ENCODE data around the gene ISM2.

Gene ISM2

DNA sequence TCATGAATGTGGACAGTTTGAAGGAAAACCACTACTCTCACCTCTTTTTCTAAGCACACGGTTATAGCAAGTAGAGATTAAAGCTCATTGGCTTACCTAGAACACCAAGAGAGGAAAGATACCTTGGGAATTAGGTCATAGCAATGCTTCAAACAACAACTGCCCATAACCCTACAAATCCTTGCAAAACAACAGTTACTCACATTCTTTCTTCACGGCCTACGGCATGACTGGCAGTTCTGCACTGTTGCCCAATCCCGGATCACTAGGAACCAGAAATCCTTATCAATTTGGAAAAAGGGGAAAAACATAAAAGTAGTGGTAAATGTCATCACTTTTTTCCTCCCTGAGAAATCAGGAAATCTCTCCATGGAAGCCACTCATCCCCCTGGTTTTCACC lies 9.6 kb upstream of the ISM2 start:
- TF ChIP-seq, protein P1, sequence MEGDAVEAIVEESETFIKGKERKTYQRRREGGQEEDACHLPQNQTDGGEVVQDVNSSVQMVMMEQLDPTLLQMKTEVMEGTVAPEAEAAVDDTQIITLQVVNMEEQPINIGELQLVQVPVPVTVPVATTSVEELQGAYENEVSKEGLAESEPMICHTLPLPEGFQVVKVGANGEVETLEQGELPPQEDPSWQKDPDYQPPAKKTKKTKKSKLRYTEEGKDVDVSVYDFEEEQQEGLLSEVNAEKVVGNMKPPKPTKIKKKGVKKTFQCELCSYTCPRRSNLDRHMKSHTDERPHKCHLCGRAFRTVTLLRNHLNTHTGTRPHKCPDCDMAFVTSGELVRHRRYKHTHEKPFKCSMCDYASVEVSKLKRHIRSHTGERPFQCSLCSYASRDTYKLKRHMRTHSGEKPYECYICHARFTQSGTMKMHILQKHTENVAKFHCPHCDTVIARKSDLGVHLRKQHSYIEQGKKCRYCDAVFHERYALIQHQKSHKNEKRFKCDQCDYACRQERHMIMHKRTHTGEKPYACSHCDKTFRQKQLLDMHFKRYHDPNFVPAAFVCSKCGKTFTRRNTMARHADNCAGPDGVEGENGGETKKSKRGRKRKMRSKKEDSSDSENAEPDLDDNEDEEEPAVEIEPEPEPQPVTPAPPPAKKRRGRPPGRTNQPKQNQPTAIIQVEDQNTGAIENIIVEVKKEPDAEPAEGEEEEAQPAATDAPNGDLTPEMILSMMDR (IDR thresholded peaks at IDR 0.05; ENCODE audit: borderline replicate concordance, extremely low read depth, low read length, poor library complexity, severe bottlenecking), result no peak
- no peak for TF ChIP-seq EZH2 (IDR thresholded peaks at IDR 0.05; ENCODE audit: borderline replicate concordance, low read depth, low read length, severe bottlenecking)
- no peak overlapping the region for H3K4me2 ChIP-seq (ENCODE audit: insufficient read depth, low read length)

DNA sequence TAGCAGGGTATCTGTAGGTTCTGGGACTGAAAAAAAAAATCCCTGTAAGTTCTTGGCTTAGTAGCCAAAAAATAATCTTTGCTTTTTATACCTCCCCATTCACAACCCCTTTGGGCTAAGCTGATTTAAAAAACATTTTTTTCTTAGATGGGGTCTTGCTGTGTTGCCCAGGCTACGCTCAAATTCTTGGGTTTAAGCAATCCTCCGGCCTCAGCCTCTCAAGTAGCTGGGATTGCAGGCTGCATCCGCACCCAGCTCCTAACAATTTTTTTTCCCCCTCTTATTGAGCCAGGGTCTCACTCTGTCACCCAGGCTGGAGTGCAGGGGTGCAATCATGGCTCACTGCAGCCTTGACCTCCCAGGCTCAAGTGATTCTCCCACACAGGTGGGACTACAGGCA lies 9.1 kb upstream of the ISM2 start:
- Histone ChIP-seq H3K27ac (ENCODE audit: low read length) (no peak overlapping the region), H4K20me1 (ENCODE audit: insufficient read depth, low read length) (no peaks in the 10 kb centered on the region), H3K27me3 (ENCODE audit: insufficient read depth, low read length, poor library complexity) (no peaks in the 10 kb centered on the region), H3K4me2 (ENCODE audit: insufficient read depth, low read length) (no peak overlapping the region), H3K79me2 (ENCODE audit: insufficient read depth, low read length) (no peaks in the 10 kb centered on the region), H2AFZ (ENCODE audit: low read depth, low read length) (no peak overlapping the region), H3K4me3 (ENCODE audit: low read depth in 1 of 2, low read length in 2 of 2) (no peak overlapping the region), H3K4me1 (ENCODE audit: insufficient read depth, low read length) (no peaks in the 10 kb centered on the region), H3K9ac (ENCODE audit: low read depth, low read length) (no peak overlapping the region), H3K36me3 (ENCODE audit: insufficient read depth, low read length) (peaks cover 26% of the 10 kb centered on the region), H3K9me3 (ENCODE audit: insufficient read depth, low read length, severe bottlenecking) (no peaks in the 10 kb centered on the region)
- DNase-seq (no peak), ATAC-seq (ENCODE audit: insufficient read depth, low read depth) (no peak)
- TF ChIP-seq, protein P1 (IDR thresholded peaks at IDR 0.05; ENCODE audit: borderline replicate concordance, extremely low read depth, low read length, poor library complexity, severe bottlenecking), result no peak
- no peak for TF ChIP-seq EZH2 (IDR thresholded peaks at IDR 0.05; ENCODE audit: borderline replicate concordance, low read depth, low read length, severe bottlenecking)

More for the DNA sequence above, 9.6 kb upstream of the ISM2 start:
- Histone ChIP-seq H3K9me3 (ENCODE audit: insufficient read depth, low read length, severe bottlenecking) (no peaks in the 10 kb centered on the region), H3K4me1 (ENCODE audit: insufficient read depth, low read length) (no peaks in the 10 kb centered on the region), H3K9ac (ENCODE audit: low read depth, low read length) (no peak overlapping the region), H3K79me2 (ENCODE audit: insufficient read depth, low read length) (no peaks in the 10 kb centered on the region), H3K27me3 (ENCODE audit: insufficient read depth, low read length, poor library complexity) (no peaks in the 10 kb centered on the region), H2AFZ (ENCODE audit: low read depth, low read length) (no peak overlapping the region), H3K27ac (ENCODE audit: low read length) (no peak overlapping the region), H3K4me3 (ENCODE audit: low read depth in 1 of 2, low read length in 2 of 2) (no peak overlapping the region), H4K20me1 (ENCODE audit: insufficient read depth, low read length) (no peaks in the 10 kb centered on the region), H3K36me3 (ENCODE audit: insufficient read depth, low read length) (peaks cover 26% of the 10 kb centered on the region)
- DNase-seq (no peak), ATAC-seq (ENCODE audit: insufficient read depth, low read depth) (no peak)

DNA sequence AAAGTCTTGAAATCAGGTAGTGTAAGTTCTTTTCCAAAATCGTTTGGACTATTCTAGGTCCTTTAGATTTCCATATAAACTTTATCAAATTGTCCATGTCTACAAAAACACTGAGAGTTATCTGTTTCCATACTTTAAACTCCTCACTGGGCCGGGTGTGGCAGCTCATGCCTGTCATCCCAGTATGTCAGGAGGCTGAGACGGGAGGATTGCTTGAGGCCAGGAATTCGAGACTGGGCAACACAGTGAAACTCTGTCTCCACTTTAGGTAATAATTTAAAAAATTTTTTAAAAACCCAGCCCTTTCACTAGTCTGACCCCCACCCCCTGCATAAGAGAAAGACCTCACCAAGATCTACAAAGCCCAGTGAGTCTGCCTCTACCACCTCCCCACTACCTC lies 6.4 kb upstream of the ISM2 start:
- no peak overlapping the region for H2AFZ ChIP-seq (ENCODE audit: low read depth, low read length)
- H3K4me2 ChIP-seq (ENCODE audit: insufficient read depth, low read length), result no peak overlapping the region
- no peak overlapping the region for H3K4me3 ChIP-seq (ENCODE audit: low read depth in 1 of 2, low read length in 2 of 2)
- peaks cover 7% of the 10 kb centered on the region; the same call in 1 of the 2 replicates for H3K36me3 ChIP-seq (ENCODE audit: insufficient read depth, low read length)
- TF ChIP-seq, protein P1 (IDR thresholded peaks at IDR 0.05; ENCODE audit: borderline replicate concordance, extremely low read depth, low read length, poor library complexity, severe bottlenecking), result no peak
- no peak for TF ChIP-seq EZH2 (IDR thresholded peaks at IDR 0.05; ENCODE audit: borderline replicate concordance, low read depth, low read length, severe bottlenecking)
- H3K9me3 ChIP-seq (ENCODE audit: insufficient read depth, low read length, severe bottlenecking), result no peaks in the 10 kb centered on the region
- no peaks in the 10 kb centered on the region for H4K20me1 ChIP-seq (ENCODE audit: insufficient read depth, low read length)
- no peak overlapping the region for H3K27ac ChIP-seq (ENCODE audit: low read length)
- no peak overlapping the region for H3K9ac ChIP-seq (ENCODE audit: low read depth, low read length)
- H3K79me2 ChIP-seq (ENCODE audit: insufficient read depth, low read length), result no peaks in the 10 kb centered on the region
- H3K4me1 ChIP-seq (ENCODE audit: insufficient read depth, low read length), result no peaks in the 10 kb centered on the region
- no peaks in the 10 kb centered on the region for H3K27me3 ChIP-seq (ENCODE audit: insufficient read depth, low read length, poor library complexity)
- no peak for ATAC-seq (ENCODE audit: insufficient read depth, low read depth)
- DNase-seq, result no peak

DNA sequence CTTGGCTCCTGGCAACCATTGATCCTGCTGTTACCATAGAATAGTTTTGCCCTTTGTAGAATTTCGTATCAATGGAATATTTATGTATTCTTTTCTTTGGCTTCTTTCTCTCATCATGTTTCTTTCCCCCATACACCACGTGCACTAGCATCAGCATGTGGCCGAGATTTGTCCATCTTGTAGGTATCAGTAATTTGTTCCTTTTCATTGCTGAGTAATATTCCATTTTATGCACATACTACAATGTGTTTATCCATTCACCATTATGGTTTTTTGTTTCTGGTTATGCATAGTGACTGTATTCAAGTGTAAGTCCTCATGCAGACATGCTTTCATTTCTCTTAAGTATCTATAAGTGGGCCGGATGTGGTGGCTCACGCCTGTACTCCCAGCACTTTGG lies 4.5 kb upstream of the ISM2 start:
- H3K27ac ChIP-seq (ENCODE audit: low read length), result no peak overlapping the region
- no peaks in the 10 kb centered on the region for H3K4me1 ChIP-seq (ENCODE audit: insufficient read depth, low read length)
- no peaks in the 10 kb centered on the region for H4K20me1 ChIP-seq (ENCODE audit: insufficient read depth, low read length)
- no peak overlapping the region for H2AFZ ChIP-seq (ENCODE audit: low read depth, low read length)
- ATAC-seq (ENCODE audit: insufficient read depth, low read depth) (no peak), DNase-seq (no peak)
- H3K9ac ChIP-seq (ENCODE audit: low read depth, low read length), result no peak overlapping the region
- H3K79me2 ChIP-seq (ENCODE audit: insufficient read depth, low read length), result no peaks in the 10 kb centered on the region
- no peak overlapping the region for H3K4me3 ChIP-seq (ENCODE audit: low read depth in 1 of 2, low read length in 2 of 2)
- TF ChIP-seq EZH2 (IDR thresholded peaks at IDR 0.05; ENCODE audit: borderline replicate concordance, low read depth, low read length, severe bottlenecking), result no peak
- TF ChIP-seq, protein P1 (IDR thresholded peaks at IDR 0.05; ENCODE audit: borderline replicate concordance, extremely low read depth, low read length, poor library complexity, severe bottlenecking), result no peak
- H3K36me3 ChIP-seq (ENCODE audit: insufficient read depth, low read length), result peaks cover under 1% of the 10 kb centered on the region; the same call in 1 of the 2 replicates
- H3K4me2 ChIP-seq (ENCODE audit: insufficient read depth, low read length), result no peak overlapping the region
- no peaks in the 10 kb centered on the region for H3K9me3 ChIP-seq (ENCODE audit: insufficient read depth, low read length, severe bottlenecking)
- no peaks in the 10 kb centered on the region for H3K27me3 ChIP-seq (ENCODE audit: insufficient read depth, low read length, poor library complexity)

All from DND-41 (cell line).